GM12891 (cell line): Measurements from ENCODE around the gene VPS37D.

Experiments used
- POLR2AphosphoS5 ChIP-seq: IDR thresholded peaks from 2 replicates; pipeline ENCODE4 v1.6.1; 2011; ENCODE audit warnings: low read depth, low read length, control low read depth
- POU2F2 ChIP-seq: IDR thresholded peaks from 2 replicates; pipeline ENCODE4 v1.6.1; 2011; ENCODE audit warnings: low read depth, mild to moderate bottlenecking, control low read depth, low read length, moderate library complexity
- TAF1 ChIP-seq: IDR thresholded peaks from 2 replicates; pipeline ENCODE4 v1.6.1; 2011; ENCODE audit warnings: low read depth, low read length, control low read depth

GRCh38 chr7:73703757-73704639, 36.4 kb downstream of the VPS37D start:
- no peak for TF ChIP-seq POU2F2
- no peak for TF ChIP-seq POLR2AphosphoS5
- no peak for TF ChIP-seq TAF1
